ENCODE results near the gene QTRT2.

DNA sequence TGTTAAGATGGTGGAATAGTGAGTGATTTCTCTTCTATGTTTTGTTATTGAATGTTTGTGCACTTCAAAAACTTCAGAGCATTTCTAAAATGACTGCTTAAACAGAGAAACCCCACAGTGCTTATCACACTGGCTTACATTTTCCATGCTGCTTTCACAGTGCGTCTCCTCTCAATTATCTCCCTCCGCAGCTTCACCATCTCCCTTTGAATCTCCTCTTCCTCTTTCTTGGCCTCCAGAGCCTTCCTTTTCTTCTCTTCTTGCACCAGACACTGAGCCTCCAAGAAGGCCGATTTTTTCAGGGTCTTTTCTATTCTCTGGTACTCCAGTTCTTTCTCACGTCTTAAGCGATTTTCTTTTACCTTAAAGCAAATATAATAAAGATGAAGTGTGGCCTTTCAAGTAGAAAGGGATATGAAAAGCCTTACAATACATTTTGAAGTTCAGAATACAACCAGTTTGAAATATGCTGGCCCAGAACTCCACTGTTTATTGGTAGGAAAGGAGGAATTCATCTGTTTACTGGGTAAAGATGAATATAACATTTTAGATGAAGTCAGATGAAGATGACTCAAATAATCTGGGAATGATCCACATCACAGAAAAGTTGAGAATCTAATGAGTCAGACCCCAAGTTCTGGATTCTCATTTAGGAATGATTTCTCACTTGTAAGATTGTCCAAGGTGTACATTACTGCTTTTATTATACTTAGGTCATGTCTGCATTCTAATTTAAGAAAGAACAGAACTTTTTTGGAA is 21.6 kb upstream of the QTRT2 start:
- TF ChIP-seq, protein P1, sequence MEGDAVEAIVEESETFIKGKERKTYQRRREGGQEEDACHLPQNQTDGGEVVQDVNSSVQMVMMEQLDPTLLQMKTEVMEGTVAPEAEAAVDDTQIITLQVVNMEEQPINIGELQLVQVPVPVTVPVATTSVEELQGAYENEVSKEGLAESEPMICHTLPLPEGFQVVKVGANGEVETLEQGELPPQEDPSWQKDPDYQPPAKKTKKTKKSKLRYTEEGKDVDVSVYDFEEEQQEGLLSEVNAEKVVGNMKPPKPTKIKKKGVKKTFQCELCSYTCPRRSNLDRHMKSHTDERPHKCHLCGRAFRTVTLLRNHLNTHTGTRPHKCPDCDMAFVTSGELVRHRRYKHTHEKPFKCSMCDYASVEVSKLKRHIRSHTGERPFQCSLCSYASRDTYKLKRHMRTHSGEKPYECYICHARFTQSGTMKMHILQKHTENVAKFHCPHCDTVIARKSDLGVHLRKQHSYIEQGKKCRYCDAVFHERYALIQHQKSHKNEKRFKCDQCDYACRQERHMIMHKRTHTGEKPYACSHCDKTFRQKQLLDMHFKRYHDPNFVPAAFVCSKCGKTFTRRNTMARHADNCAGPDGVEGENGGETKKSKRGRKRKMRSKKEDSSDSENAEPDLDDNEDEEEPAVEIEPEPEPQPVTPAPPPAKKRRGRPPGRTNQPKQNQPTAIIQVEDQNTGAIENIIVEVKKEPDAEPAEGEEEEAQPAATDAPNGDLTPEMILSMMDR (IDR thresholded peaks at IDR 0.05; ENCODE audit: low read depth, low read length, missing input control) = no peak
- TF ChIP-seq, protein P2, sequence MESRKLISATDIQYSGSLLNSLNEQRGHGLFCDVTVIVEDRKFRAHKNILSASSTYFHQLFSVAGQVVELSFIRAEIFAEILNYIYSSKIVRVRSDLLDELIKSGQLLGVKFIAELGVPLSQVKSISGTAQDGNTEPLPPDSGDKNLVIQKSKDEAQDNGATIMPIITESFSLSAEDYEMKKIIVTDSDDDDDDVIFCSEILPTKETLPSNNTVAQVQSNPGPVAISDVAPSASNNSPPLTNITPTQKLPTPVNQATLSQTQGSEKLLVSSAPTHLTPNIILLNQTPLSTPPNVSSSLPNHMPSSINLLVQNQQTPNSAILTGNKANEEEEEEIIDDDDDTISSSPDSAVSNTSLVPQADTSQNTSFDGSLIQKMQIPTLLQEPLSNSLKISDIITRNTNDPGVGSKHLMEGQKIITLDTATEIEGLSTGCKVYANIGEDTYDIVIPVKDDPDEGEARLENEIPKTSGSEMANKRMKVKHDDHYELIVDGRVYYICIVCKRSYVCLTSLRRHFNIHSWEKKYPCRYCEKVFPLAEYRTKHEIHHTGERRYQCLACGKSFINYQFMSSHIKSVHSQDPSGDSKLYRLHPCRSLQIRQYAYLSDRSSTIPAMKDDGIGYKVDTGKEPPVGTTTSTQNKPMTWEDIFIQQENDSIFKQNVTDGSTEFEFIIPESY (IDR thresholded peaks at IDR 0.05) = no peak
- no peak for TF ChIP-seq RAD21 (IDR thresholded peaks at IDR 0.05)
